AG09309 (cell line): Measurements from ENCODE around the gene METTL13.

Experiments used
- DNase-seq: peaks from one replicate; pipeline ENCODE4 v3.0.0-alpha.2; 2010; ENCODE audit warnings: low read depth
- H3K4me3 ChIP-seq: 2 replicates; pipeline ENCODE4 v1.5.1; 2011; ENCODE audit warnings: mild to moderate bottlenecking, low read depth, low read length, moderate library complexity; ENCODE audit not compliant: control insufficient read depth
- CTCF ChIP-seq: IDR thresholded peaks from 2 replicates; pipeline ENCODE4 v1.5.1; 2011; ENCODE audit warnings: mild to moderate bottlenecking, low read depth, low read length, inconsistent platforms; ENCODE audit not compliant: insufficient read depth, control insufficient read depth; ENCODE audit errors: missing control alignments

METTL13 gene

GRCh38 chr1:171835891-171836290 is 54.4 kb downstream of the METTL13 start:
- no peak overlapping the region for H3K4me3 ChIP-seq
- no peak for DNase-seq
- TF ChIP-seq CTCF: no peak

GRCh38 chr1:171841050-171841910 is 59.8 kb downstream of the METTL13 start, which contains the start of gene DNM3:
DNM3 (plus strand) TSS chr1:171841498; CDS start chr1:171841657, 159 bp downstream.
- H3K4me3 ChIP-seq: peak within 1 kb of the TSS; percentile 63
- peak; percentile 16 for DNase-seq
- TF ChIP-seq CTCF: no peak

GRCh38 chr1:171841931-171842761 is 60.7 kb downstream of the METTL13 start:
- DNase-seq: no peak
- peak overlapping the region; percentile 63 for H3K4me3 ChIP-seq
- no peak for TF ChIP-seq CTCF

- no peak for TF ChIP-seq CTCF
- DNase-seq: no peak
- H3K4me3 ChIP-seq: no peak overlapping the region
Observed at GRCh38 chr1:171844381-171844780, 62.9 kb downstream of the METTL13 start.

GRCh38 chr1:171845998-171846397 is 64.5 kb downstream of the METTL13 start:
- TF ChIP-seq CTCF: no peak
- DNase-seq: no peak
- H3K4me3 ChIP-seq: no peak overlapping the region
